Neutrophil (primary cell): ENCODE measurements around the gene MRNIP.

Source experiments
- H3K27ac ChIP-seq: fragments of 200-600 bp; sonication (generic); 2 replicates; pipeline ENCODE4 v1.5.1; 2016; ENCODE audit warnings: mild to moderate bottlenecking, moderate library complexity
- H3K27me3 ChIP-seq: fragments of 200-600 bp; sonication (generic); 2 replicates; pipeline ENCODE4 v1.6.0; 2016; ENCODE audit warnings: mild to moderate bottlenecking
- H3K36me3 ChIP-seq: fragments of 200-600 bp; sonication (generic); 2 replicates; pipeline ENCODE4 v1.5.1; 2017
- H3K4me1 ChIP-seq, 2 experiments: fragments of 200-600 bp in 1 of 2; sonication (generic) in 1 of 2; 1 replicate in 1 of 2; 2 replicates in 1 of 2; pipeline versions ENCODE4 v1.5.1 to v1.6.1; 2013 to 2016; ENCODE audit warnings: low read depth in 1 of 2, low read length in 1 of 2, mild to moderate bottlenecking in 1 of 2, moderate library complexity in 1 of 2; ENCODE audit not compliant: control insufficient read depth in 1 of 2, insufficient read depth in 1 of 2
- H3K4me3 ChIP-seq, 2 experiments: fragments of 200-600 bp in 1 of 2; sonication (generic) in 1 of 2; 1 replicate in 1 of 2; 2 replicates in 1 of 2; pipeline ENCODE4 v1.5.1; 2013 to 2016; ENCODE audit warnings: low read depth in 1 of 2, low read length in 1 of 2, mild to moderate bottlenecking in 1 of 2, moderate library complexity in 1 of 2
- H3K9me3 ChIP-seq: fragments of 200-600 bp; sonication (generic); 2 replicates; pipeline ENCODE4 v1.5.1; 2016
- TF ChIP-seq, protein P1 (sequence below): fragments of 200-600 bp; sonication (generic); IDR thresholded peaks from 2 replicates; pipeline ENCODE4 v1.5.1; 2016; ENCODE audit warnings: antibody characterized with exemption

The MRNIP gene

DNA sequence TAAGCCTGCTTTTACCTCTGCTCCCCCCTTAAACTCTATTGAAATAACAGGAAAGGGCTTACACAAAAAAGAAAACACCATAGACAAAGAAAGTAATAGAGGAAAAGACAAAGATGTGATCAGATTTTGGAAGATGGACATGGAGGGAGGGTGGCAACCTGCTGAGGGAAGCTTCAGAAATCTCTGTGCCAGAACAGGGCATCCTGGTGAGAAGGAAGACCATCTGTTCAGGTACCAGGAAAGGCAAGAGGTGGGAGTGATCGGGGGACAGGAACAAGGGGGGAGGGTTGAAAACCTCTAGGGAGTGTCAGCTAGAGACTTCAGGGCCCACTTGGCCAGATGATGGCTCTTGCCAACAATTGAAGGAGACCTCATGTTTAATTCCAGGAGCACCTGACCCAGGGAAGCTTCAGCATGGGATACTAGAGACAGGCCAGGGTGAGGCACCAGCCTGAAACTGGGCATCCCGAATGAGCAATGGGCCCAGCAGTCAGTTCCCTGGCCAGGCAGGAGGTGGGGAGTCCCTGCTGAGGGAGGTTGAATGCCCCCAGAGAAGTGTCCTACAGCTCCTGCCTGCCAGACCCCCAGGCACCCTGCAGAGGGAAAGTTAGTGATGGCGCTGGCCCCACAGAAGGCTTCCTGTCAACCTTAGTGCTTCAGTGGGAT, 29.7 kb downstream of the MRNIP start:
- Histone ChIP-seq H3K4me1 (peaks cover 0 to 6% of the 10 kb centered on the region in 2 experiments), H3K27me3 (no peaks in the 10 kb centered on the region), H3K36me3 (peaks cover 100% of the 10 kb centered on the region), H3K27ac (no peak overlapping the region), H3K4me3 (no peak overlapping the region), H3K9me3 (no peaks in the 10 kb centered on the region)
- TF ChIP-seq, protein P1, sequence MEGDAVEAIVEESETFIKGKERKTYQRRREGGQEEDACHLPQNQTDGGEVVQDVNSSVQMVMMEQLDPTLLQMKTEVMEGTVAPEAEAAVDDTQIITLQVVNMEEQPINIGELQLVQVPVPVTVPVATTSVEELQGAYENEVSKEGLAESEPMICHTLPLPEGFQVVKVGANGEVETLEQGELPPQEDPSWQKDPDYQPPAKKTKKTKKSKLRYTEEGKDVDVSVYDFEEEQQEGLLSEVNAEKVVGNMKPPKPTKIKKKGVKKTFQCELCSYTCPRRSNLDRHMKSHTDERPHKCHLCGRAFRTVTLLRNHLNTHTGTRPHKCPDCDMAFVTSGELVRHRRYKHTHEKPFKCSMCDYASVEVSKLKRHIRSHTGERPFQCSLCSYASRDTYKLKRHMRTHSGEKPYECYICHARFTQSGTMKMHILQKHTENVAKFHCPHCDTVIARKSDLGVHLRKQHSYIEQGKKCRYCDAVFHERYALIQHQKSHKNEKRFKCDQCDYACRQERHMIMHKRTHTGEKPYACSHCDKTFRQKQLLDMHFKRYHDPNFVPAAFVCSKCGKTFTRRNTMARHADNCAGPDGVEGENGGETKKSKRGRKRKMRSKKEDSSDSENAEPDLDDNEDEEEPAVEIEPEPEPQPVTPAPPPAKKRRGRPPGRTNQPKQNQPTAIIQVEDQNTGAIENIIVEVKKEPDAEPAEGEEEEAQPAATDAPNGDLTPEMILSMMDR = no peak

DNA sequence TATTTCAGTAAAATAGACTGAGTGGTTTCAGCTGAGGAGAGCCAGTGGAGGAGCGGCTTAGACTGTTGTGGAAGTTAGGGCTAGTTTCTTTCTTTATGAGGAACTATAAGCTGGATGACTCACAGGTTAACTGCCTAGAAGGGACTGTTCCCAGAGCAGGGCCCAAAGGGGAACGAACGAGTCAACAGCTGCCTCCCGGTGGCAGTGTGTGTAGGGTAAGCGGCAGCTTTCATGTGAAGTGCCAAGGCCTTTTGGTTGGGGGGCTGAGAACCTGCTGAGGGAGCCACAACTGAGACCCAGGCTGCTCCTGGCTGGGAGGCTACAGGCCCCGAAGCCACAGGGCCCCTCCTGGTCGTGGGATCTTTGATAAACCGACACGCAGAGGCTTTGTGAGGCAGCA, 30.9 kb downstream of the MRNIP start:
- Histone ChIP-seq H3K27ac (peak overlapping the region; percentile 62), H3K4me1 (peaks cover 0 to 7% of the 10 kb centered on the region in 2 experiments)
- TF ChIP-seq, protein P1 = peak; percentile 9

DNA sequence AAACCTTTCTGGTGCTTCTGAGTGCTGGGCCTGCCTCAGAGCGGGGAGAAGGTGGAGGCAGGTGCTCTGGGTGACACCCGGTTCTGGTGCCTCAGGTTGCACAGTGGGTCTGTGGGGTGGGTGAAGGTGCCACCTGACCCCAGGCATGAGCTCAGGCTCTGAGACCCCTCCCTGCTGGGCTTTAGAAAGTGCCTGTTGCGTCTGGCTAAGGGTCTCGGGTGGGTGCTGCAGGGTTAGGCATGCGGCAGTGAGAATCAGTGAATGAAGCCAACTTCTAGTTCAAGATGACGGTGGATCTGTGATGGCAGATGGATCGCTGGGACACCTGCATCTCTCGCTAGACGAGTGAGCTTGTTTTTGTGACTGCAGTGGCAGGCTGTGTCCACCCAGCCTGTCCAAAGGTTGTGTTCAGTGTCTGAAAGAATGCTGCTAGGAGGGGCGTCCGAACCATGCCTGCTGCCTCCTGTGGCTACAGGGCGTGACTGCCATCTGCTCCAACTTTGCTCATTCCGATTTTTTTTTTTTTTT, 32.9 kb downstream of the MRNIP start:
- Histone ChIP-seq H3K27me3 (no peaks in the 10 kb centered on the region), H3K9me3 (no peaks in the 10 kb centered on the region), H3K4me3 (no peak overlapping the region), H3K27ac (no peak overlapping the region), H3K36me3 (peaks cover 82% of the 10 kb centered on the region), H3K4me1 (peaks cover 9 to 20% of the 10 kb centered on the region in 2 experiments)
- TF ChIP-seq, protein P1 = no peak

More for the DNA sequence above, 30.9 kb downstream of the MRNIP start:
- Histone ChIP-seq H3K36me3 (peaks cover 100% of the 10 kb centered on the region), H3K27me3 (no peaks in the 10 kb centered on the region), H3K9me3 (no peaks in the 10 kb centered on the region), H3K4me3 (no peak overlapping the region)

DNA sequence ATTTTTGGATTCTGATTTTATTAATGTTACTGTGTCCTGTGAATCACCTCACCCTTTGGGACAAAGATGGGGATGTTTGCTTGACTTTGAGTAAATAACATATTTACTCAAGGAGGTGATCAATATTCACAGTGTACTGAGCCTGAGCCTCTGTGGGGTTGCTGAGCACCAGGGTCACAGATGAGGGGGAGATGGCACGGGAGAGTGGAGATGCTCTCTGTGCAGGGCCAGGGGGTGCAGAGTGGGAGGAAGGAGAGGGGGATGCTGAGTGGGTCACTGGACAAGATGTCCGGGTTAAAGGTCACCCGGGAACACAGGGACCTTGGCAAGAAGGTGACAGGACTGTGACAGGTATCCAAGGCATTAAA, 33.9 kb downstream of the MRNIP start:
- H3K4me1 ChIP-seq = peaks cover 18 to 30% of the 10 kb centered on the region in 2 experiments

DNA sequence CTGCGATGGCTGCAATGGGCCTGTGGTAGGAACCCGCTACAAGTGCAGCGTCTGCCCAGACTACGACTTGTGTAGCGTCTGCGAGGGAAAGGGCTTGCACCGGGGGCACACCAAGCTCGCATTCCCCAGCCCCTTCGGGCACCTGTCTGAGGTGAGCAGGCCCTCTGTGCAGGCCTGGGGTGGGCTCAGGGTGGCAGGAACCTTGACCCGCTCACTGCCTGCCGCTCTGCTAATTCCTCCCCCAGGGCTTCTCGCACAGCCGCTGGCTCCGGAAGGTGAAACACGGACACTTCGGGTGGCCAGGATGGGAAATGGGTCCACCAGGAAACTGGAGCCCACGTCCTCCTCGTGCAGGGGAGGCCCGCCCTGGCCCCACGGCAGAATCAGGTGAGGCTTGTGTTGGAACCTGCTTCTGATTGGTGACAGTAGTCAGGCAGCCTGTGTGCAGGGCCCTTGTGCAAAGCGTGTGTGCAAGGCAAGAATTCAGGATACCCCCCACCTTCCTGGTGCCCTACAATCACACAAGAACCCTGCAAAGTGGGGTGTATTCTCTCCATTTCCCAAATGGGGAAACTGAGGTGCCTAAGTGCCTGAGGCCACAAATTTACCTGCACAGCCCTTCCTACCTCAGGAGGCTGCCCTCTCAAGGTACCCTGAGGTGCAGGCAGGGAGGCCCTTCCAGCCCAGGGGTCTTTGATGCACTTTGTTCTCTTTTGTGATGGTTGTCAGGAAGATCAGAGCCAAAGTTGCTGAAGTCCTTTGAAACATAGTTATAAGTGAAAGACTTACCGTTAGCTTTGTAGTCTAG, 34.5 kb downstream of the MRNIP start:
- Histone ChIP-seq H3K27me3 (no peaks in the 10 kb centered on the region), H3K9me3 (no peaks in the 10 kb centered on the region), H3K4me3 (no peak overlapping the region), H3K4me1 (peaks cover 23 to 36% of the 10 kb centered on the region in 2 experiments), H3K36me3 (peaks cover 66% of the 10 kb centered on the region), H3K27ac (no peak overlapping the region)
- TF ChIP-seq, protein P1 = no peak

More for the DNA sequence above, 33.9 kb downstream of the MRNIP start:
- no peaks in the 10 kb centered on the region for H3K27me3 ChIP-seq
- peaks cover 72% of the 10 kb centered on the region for H3K36me3 ChIP-seq
- TF ChIP-seq, protein P1 = no peak
- H3K27ac ChIP-seq = no peak overlapping the region
- no peak overlapping the region for H3K4me3 ChIP-seq
- no peaks in the 10 kb centered on the region for H3K9me3 ChIP-seq
